ENCODE data around the gene OR5A1. TPM values are rescaled to one million over a fixed set of nuclear protein-coding genes. Genes with fewer than 3 reads are reported as not detected.

Gene OR5A1
- polyA plus RNA-seq, 4 donors, result not detected

DNA sequence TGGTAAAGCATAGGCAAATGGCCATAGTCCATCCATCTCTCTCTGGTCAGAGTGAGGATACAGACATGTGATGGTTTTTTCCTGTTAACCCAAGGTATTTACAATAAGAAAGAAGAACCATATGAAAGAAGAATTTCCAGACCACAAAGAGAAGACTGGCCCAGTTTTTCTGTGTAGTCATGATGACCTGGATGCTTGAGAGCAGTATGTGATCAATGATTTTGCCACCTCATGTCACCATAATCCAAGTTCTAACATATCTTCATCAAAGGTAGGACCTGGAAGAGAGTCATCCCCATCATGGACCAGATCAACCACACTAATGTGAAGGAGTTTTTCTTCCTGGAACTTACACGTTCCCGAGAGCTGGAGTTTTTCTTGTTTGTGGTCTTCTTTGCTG is 20.4 kb downstream of the OR5A1 start, which contains the start of gene OR4D6:
TSS of gene OR4D6 (plus strand) at position 301 of the 400 bp plus-strand sequence. CDS start at position 301, 0 bp downstream.
- no peak for FAIRE-seq
- Histone ChIP-seq H3K4me1 (ENCODE audit: control insufficient read depth in 3 of 3, insufficient read depth in 2 of 3, low read depth in 1 of 3, low read length in 2 of 3) (no peaks in the 10 kb centered on the region), H3K27ac (ENCODE audit: low read depth in 1 of 3, low read length in 2 of 3) (no peak within 1 kb of the TSS), H3K36me3 (ENCODE audit: control insufficient read depth in 3 of 3, insufficient read depth in 2 of 3, low read depth in 1 of 3, low read length in 3 of 3) (no peaks in the 10 kb centered on the region), H3K4me3 (ENCODE audit: low read depth in 1 of 3, low read length in 3 of 3) (no peak within 1 kb of the TSS), H3K9me3 (ENCODE audit: control insufficient read depth in 2 of 2, insufficient read depth in 1 of 2, low read depth in 1 of 2, low read length in 1 of 2) (no peaks in the 10 kb centered on the region), H3K27me3 (ENCODE audit: control insufficient read depth in 3 of 3, insufficient read depth in 3 of 3, low read length in 3 of 3) (peaks cover 0 to 2% (median 0%) of the 10 kb centered on the region in 3 donors)
- WGBS, 3 donors, result 83 to 91% (median 87%) methylated on average over 2 of the region's 2 CpGs
- no peak for DNase-seq

DNA sequence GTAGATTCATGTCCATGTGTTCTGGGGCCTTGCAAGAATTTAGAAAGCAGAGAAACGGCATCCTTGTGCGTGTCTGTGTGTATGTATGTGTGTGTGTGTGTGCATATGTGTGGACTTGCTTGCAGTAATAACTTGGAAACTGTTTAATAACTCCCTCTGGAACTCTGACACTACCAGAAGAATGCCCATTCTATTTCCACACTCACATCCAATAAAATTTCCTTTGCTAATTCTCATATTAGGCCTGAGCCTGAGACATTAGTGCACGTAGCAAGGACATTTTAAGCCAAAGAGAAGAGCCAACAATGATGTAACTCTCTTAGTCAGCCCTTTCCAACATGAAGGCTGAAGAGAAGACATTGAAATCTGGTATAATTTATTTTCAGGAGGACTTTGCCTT is 23.6 kb downstream of the OR5A1 start:
- FAIRE-seq, result no peak

DNA sequence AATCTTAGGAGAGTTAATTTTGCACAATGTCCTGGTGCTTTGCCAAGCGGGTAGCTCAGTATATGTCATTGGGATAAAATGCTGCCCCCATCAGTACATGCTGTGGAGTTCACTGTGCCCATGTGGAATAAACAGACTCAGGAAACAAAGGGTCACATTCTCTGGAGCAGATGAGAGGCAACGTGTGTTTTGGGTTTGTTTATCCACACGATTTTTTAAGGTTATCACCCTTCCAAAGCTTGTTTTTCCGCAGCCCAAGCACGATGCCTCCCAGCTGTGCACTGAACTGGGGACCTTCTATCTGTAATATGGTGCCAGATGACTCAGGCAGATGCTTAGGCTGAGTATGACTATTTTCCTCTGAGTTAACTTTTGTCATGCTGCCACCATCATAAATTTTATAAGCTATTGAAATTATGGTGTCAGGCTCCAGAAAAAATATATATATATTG is 26.9 kb downstream of the OR5A1 start:
- DNase-seq, result no peak
- WGBS, 3 donors, result 39 to 52% (median 46%) methylated on average over 5 of the region's 5 CpGs
- H3K36me3 ChIP-seq (ENCODE audit: control insufficient read depth in 3 of 3, insufficient read depth in 2 of 3, low read depth in 1 of 3, low read length in 3 of 3), result no peaks in the 10 kb centered on the region
- no peak overlapping the region for H3K4me3 ChIP-seq (ENCODE audit: low read depth in 1 of 3, low read length in 3 of 3)
- no peak overlapping the region for H3K27ac ChIP-seq (ENCODE audit: low read depth in 1 of 3, low read length in 2 of 3)
- H3K27me3 ChIP-seq (ENCODE audit: control insufficient read depth in 3 of 3, insufficient read depth in 3 of 3, low read length in 3 of 3), result no peaks in the 10 kb centered on the region
- no peaks in the 10 kb centered on the region for H3K4me1 ChIP-seq (ENCODE audit: control insufficient read depth in 3 of 3, insufficient read depth in 2 of 3, low read depth in 1 of 3, low read length in 2 of 3)
- no peak for FAIRE-seq
- H3K9me3 ChIP-seq (ENCODE audit: control insufficient read depth in 2 of 2, insufficient read depth in 1 of 2, low read depth in 1 of 2, low read length in 1 of 2), result no peaks in the 10 kb centered on the region

More for the DNA sequence above, 23.6 kb downstream of the OR5A1 start:
- no peaks in the 10 kb centered on the region for H3K4me1 ChIP-seq (ENCODE audit: control insufficient read depth in 3 of 3, insufficient read depth in 2 of 3, low read depth in 1 of 3, low read length in 2 of 3)
- no peak for DNase-seq
- no peaks in the 10 kb centered on the region for H3K9me3 ChIP-seq (ENCODE audit: control insufficient read depth in 2 of 2, insufficient read depth in 1 of 2, low read depth in 1 of 2, low read length in 1 of 2)
- H3K36me3 ChIP-seq (ENCODE audit: control insufficient read depth in 3 of 3, insufficient read depth in 2 of 3, low read depth in 1 of 3, low read length in 3 of 3), result no peaks in the 10 kb centered on the region
- H3K27ac ChIP-seq (ENCODE audit: low read depth in 1 of 3, low read length in 2 of 3), result no peak overlapping the region
- no peak overlapping the region for H3K4me3 ChIP-seq (ENCODE audit: low read depth in 1 of 3, low read length in 3 of 3)
- peaks cover 0 to 2% (median 0%) of the 10 kb centered on the region in 3 donors for H3K27me3 ChIP-seq (ENCODE audit: control insufficient read depth in 3 of 3, insufficient read depth in 3 of 3, low read length in 3 of 3)
- WGBS, 3 donors, result 68 to 86% (median 85%) methylated on average over 3 of the region's 3 CpGs

DNA sequence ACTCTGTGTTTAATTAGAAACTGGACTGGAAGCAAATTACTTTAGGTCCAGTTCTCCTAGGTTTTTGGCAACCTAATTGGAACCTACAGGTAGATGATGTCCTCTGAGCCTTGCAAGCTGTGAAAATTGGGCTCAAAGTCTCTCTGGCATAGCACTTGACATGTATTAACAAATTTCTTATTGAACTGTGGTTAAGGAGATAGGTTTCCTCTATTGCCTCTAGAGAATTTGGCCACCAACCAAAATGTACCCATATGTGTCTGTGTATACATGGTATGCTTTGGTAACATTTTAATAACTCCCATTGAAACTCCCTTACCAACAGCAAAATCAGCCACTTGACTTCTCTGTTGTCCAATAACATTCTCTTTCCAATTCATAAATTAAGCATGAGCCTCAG is 36.7 kb downstream of the OR5A1 start, which contains the start of gene OR4D10:
TSS of gene OR4D10 (plus strand) at position 301 of the 400 bp plus-strand sequence. CDS start 4,115 bp downstream, outside the sequence.
- Histone ChIP-seq H3K4me3 (ENCODE audit: low read depth in 1 of 3, low read length in 3 of 3) (no peak within 1 kb of the TSS), H3K27ac (ENCODE audit: low read depth in 1 of 3, low read length in 2 of 3) (no peak within 1 kb of the TSS), H3K27me3 (ENCODE audit: control insufficient read depth in 3 of 3, insufficient read depth in 3 of 3, low read length in 3 of 3) (no peaks in the 10 kb centered on the region), H3K4me1 (ENCODE audit: control insufficient read depth in 3 of 3, insufficient read depth in 2 of 3, low read depth in 1 of 3, low read length in 2 of 3) (no peaks in the 10 kb centered on the region), H3K9me3 (ENCODE audit: control insufficient read depth in 2 of 2, insufficient read depth in 1 of 2, low read depth in 1 of 2, low read length in 1 of 2) (no peaks in the 10 kb centered on the region), H3K36me3 (ENCODE audit: control insufficient read depth in 3 of 3, insufficient read depth in 2 of 3, low read depth in 1 of 3, low read length in 3 of 3) (no peaks in the 10 kb centered on the region)
- DNase-seq (no peak), FAIRE-seq (no peak)

DNA sequence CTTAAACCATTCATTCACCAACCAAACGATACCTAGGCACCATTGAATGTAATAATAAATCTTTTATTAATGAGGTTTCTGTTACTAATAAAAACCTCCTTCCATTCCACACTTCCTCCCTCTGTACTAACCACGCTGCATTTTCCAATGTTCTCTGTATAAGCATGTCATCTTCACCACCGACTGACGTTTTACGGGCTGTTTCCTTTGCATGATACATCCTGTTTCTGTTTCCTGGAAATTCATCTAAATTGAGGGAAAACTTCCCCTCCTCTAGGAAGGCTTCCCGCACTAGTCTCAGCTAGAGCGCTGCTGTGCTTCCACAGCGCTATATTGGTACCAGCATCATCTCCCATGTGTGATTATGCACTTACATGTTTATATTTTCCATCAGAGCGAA is 38.9 kb downstream of the OR5A1 start:
- Histone ChIP-seq H3K27ac (ENCODE audit: low read depth in 1 of 3, low read length in 2 of 3) (no peak overlapping the region), H3K9me3 (ENCODE audit: control insufficient read depth in 2 of 2, insufficient read depth in 1 of 2, low read depth in 1 of 2, low read length in 1 of 2) (no peaks in the 10 kb centered on the region), H3K27me3 (ENCODE audit: control insufficient read depth in 3 of 3, insufficient read depth in 3 of 3, low read length in 3 of 3) (no peaks in the 10 kb centered on the region), H3K4me3 (ENCODE audit: low read depth in 1 of 3, low read length in 3 of 3) (no peak overlapping the region), H3K4me1 (ENCODE audit: control insufficient read depth in 3 of 3, insufficient read depth in 2 of 3, low read depth in 1 of 3, low read length in 2 of 3) (no peaks in the 10 kb centered on the region), H3K36me3 (ENCODE audit: control insufficient read depth in 3 of 3, insufficient read depth in 2 of 3, low read depth in 1 of 3, low read length in 3 of 3) (no peaks in the 10 kb centered on the region)
- FAIRE-seq, result no peak
- WGBS, 3 donors, result 63 to 75% (median 68%) methylated on average over 9 of the region's 9 CpGs
- no peak for DNase-seq

DNA sequence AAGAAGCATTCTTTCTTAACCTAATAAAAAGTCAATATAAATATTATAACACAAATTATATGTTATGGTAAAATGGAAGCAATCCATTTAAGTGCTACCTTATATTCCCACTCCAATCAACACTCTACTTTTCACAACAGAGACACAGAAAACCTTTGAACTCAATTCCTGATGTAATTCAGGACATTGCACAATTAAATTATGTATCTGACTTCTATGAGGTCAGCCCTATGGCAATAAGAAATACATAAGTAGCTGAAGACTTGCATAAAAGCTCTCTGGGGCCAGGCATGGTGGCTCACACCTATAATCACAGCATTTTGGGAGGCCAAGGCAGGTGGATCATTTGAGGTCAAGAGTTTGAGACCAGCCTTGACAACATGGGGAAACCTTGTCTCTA is 43.6 kb downstream of the OR5A1 start:
- H3K27ac ChIP-seq (ENCODE audit: low read depth in 1 of 3, low read length in 2 of 3), result no peak overlapping the region
- no peaks in the 10 kb centered on the region for H3K36me3 ChIP-seq (ENCODE audit: control insufficient read depth in 3 of 3, insufficient read depth in 2 of 3, low read depth in 1 of 3, low read length in 3 of 3)
- H3K9me3 ChIP-seq (ENCODE audit: control insufficient read depth in 2 of 2, insufficient read depth in 1 of 2, low read depth in 1 of 2, low read length in 1 of 2), result no peaks in the 10 kb centered on the region
- FAIRE-seq (no peak), DNase-seq (peak in 1 of 2 donors; percentile 5)
- no peaks in the 10 kb centered on the region for H3K27me3 ChIP-seq (ENCODE audit: control insufficient read depth in 3 of 3, insufficient read depth in 3 of 3, low read length in 3 of 3)
- H3K4me3 ChIP-seq (ENCODE audit: low read depth in 1 of 3, low read length in 3 of 3), result no peak overlapping the region
- no peaks in the 10 kb centered on the region for H3K4me1 ChIP-seq (ENCODE audit: control insufficient read depth in 3 of 3, insufficient read depth in 2 of 3, low read depth in 1 of 3, low read length in 2 of 3)

DNA sequence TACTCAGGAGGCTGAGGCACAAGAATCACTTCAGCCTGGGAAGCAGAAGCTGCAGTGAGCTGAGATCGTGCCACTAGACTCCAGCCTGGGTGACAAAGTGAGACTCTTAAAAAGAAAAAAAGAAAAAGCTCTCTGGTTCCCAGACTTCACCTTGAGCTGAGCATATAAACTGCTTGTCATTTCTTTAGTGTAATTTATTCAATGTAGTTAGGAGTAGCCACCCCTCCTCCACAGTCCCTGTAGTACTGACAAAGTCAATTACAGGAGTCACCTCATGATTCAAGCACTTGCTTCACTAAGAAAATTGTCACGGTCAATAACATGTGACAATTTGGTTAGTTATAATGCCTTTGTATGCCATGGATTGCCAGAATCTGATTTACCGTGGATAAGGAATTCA is 44.1 kb downstream of the OR5A1 start:
- DNase-seq (no peak), FAIRE-seq (no peak)
- Histone ChIP-seq H3K36me3 (ENCODE audit: control insufficient read depth in 3 of 3, insufficient read depth in 2 of 3, low read depth in 1 of 3, low read length in 3 of 3) (no peaks in the 10 kb centered on the region), H3K4me3 (ENCODE audit: low read depth in 1 of 3, low read length in 3 of 3) (no peak overlapping the region), H3K27me3 (ENCODE audit: control insufficient read depth in 3 of 3, insufficient read depth in 3 of 3, low read length in 3 of 3) (no peaks in the 10 kb centered on the region), H3K9me3 (ENCODE audit: control insufficient read depth in 2 of 2, insufficient read depth in 1 of 2, low read depth in 1 of 2, low read length in 1 of 2) (no peaks in the 10 kb centered on the region), H3K4me1 (ENCODE audit: control insufficient read depth in 3 of 3, insufficient read depth in 2 of 3, low read depth in 1 of 3, low read length in 2 of 3) (no peaks in the 10 kb centered on the region), H3K27ac (ENCODE audit: low read depth in 1 of 3, low read length in 2 of 3) (no peak overlapping the region)
- WGBS, 3 donors, result 75 to 80% (median 78%) methylated on average over 3 of the region's 3 CpGs

Other genes starting within 250 kb of the OR5A1 start
- 10 to 100 TPM in 1 of 4 donors, 1 to 10 TPM in 3; 1.8 to 40.1 (median 7.6) TPM for gene MPEG1, start 223.5 kb upstream of the OR5A1 start, polyA plus RNA-seq
- gene OR5AN1, start 77.6 kb upstream of the OR5A1 start, polyA plus RNA-seq, result not detected
- gene OR5A2, start 10.1 kb upstream of the OR5A1 start, polyA plus RNA-seq, result not detected
- gene OR4D6, start 20.5 kb downstream of the OR5A1 start, polyA plus RNA-seq, result not detected
- gene OR4D10, start 36.8 kb downstream of the OR5A1 start, polyA plus RNA-seq, result not detected
- gene OR4D11, start 67.1 kb downstream of the OR5A1 start, polyA plus RNA-seq, result not detected
- not detected for gene OR4D9, start 75.1 kb downstream of the OR5A1 start, polyA plus RNA-seq
- 10 to 100 TPM; 22.2 to 45.3 (median 26.6) TPM for gene OSBP, start 179.3 kb downstream of the OR5A1 start, polyA plus RNA-seq
- 10 to 100 TPM; 14.5 to 36.2 (median 19.0) TPM for gene PATL1, start 232.6 kb downstream of the OR5A1 start, polyA plus RNA-seq

Data from small intestine (tissue), 7 donors.